Activated CD8-positive, alpha-beta T cell treated with anti-CD3 and anti-CD28 coated beads, Interleukin-2, amount 10 ng/mL, durations not matched to agents 7 days and 5 days (primary cell): ENCODE data around the gene TSPAN8. TPM values are rescaled to one million over a fixed set of nuclear protein-coding genes. Genes with fewer than 3 reads are reported as not detected.

Source experiments
- ATAC-seq: fragments of 150-1000 bp; cut with Tn5 transposase; one replicate; pipeline ENCODE4 v1.10.0; 2021; ENCODE audit warnings: moderate library complexity
- CTCF ChIA-PET: fragments of 350-600 bp; sonication (Branson Sonifier 250); formaldehyde crosslinking; loops from one replicate; lab custom pipeline; 2021; ENCODE audit warnings: antibody characterized with exemption; lab: Charles Lee
- POLR2A ChIA-PET: fragments of 350-600 bp; sonication (Branson Sonifier 250); formaldehyde crosslinking; loops from one replicate; lab custom pipeline; 2021; ENCODE audit warnings: antibody characterized with exemption; lab: Charles Lee
- DNase-seq: peaks from one replicate; pipeline ENCODE4 v3.0.0-alpha.2; 2020
- H3K27ac Mint-ChIP-seq: one replicate; pipeline ENCODE4 v1.8.0; 2021; ENCODE audit warnings: mild to moderate bottlenecking, mixed read lengths
- H3K27me3 Mint-ChIP-seq: one replicate; pipeline ENCODE4 v1.8.0; 2021; ENCODE audit warnings: low read depth, mixed read lengths
- H3K36me3 Mint-ChIP-seq: one replicate; pipeline ENCODE4 v1.8.0; 2021; ENCODE audit warnings: low read depth, mixed read lengths
- H3K4me1 Mint-ChIP-seq: one replicate; pipeline ENCODE4 v1.8.0; 2021; ENCODE audit warnings: low read depth, mixed read lengths
- H3K4me3 Mint-ChIP-seq: one replicate; pipeline ENCODE4 v1.8.0; 2021; ENCODE audit warnings: mild to moderate bottlenecking, mixed read lengths
- H3K9me3 Mint-ChIP-seq: one replicate; pipeline ENCODE4 v1.8.0; 2022; ENCODE audit warnings: mixed read lengths; ENCODE audit not compliant: insufficient read depth
- total RNA-seq, 2 experiments: library from RNA; stranded (reverse); gene quantifications; one replicate each; pipeline ENCODE4 v1.2.3, GENCODE V29; 2021

TSPAN8 gene
- not detected for total RNA-seq

GRCh38 chr12:71157601-71158233 lies at the start of gene TSPAN8:
TSPAN8 (minus strand) TSS chr12:71157999; CDS start chr12:71157678, 321 bp downstream.
- H3K4me1 Mint-ChIP-seq: no peaks in the 10 kb centered on the region
- no peak within 1 kb of the TSS for H3K4me3 Mint-ChIP-seq
- ATAC-seq (no peak), DNase-seq (no peak)
- ChIA-PET CTCF (no interaction called here), POLR2A (no interaction called here)
- no peak within 1 kb of the TSS for H3K27ac Mint-ChIP-seq
- H3K27me3 Mint-ChIP-seq: no peaks in the 10 kb centered on the region
- H3K9me3 Mint-ChIP-seq: no peaks in the 10 kb centered on the region
- no peaks in the 10 kb centered on the region for H3K36me3 Mint-ChIP-seq

GRCh38 chr12:71201136-71201679 lies 43.4 kb upstream of the TSPAN8 start:
- H3K36me3 Mint-ChIP-seq: no peaks in the 10 kb centered on the region
- POLR2A ChIA-PET: no interaction called here
- H3K27ac Mint-ChIP-seq: no peak overlapping the region
- DNase-seq: no peak
- no peaks in the 10 kb centered on the region for H3K9me3 Mint-ChIP-seq
- no peak overlapping the region for H3K4me3 Mint-ChIP-seq
- CTCF ChIA-PET: no interaction called here
- H3K27me3 Mint-ChIP-seq: no peaks in the 10 kb centered on the region
- no peak for ATAC-seq
- no peaks in the 10 kb centered on the region for H3K4me1 Mint-ChIP-seq

DNA sequence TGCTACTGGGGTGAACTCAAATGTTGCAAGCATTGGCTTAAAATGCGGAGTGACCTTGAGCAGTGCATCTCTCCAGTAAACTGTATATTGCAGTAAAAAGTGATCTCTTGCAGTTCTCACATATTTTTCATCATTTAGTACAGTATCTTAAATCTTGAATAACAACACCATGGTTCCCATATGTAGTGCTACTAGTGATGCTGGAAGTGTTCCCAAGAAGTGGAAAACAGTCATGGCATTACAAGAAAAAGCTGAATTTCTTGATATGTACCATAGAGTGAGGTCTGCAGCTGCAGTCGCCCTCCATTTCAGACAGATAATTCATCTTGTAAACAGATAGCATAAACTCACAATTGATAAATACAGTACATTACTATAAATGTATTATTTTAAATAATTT lies 42.9 kb upstream of the TSPAN8 start:
- Mint-ChIP-seq H3K27me3 (no peaks in the 10 kb centered on the region), H3K36me3 (no peaks in the 10 kb centered on the region), H3K27ac (no peak overlapping the region), H3K4me1 (no peaks in the 10 kb centered on the region), H3K4me3 (no peak overlapping the region), H3K9me3 (no peaks in the 10 kb centered on the region)
- ChIA-PET CTCF (no interaction called here), POLR2A (no interaction called here)
- ATAC-seq: no peak
- DNase-seq: no peak

DNA sequence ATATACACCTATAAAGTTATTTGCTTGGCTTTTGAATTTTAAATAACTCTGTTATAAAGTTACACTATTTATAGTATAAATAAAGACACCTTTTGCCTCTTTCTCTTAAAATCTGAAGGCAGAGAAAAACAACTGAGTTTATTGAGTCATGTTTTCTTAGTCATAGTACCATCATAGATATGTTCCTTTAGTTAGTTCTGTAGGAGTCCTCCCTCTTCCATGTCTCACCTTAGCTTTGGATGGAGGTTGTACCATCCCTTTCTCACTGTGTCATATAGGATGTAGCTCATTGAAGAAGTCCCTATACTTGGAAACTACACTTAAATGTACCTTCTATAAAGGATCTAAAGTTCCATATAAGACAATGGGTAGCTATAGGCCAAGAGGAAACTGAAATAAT lies 39.7 kb upstream of the TSPAN8 start:
- ATAC-seq (no peak), DNase-seq (no peak)
- no peak overlapping the region for H3K27ac Mint-ChIP-seq
- no peaks in the 10 kb centered on the region for H3K36me3 Mint-ChIP-seq
- no peaks in the 10 kb centered on the region for H3K27me3 Mint-ChIP-seq
- ChIA-PET CTCF (no interaction called here), POLR2A (no interaction called here)
- H3K9me3 Mint-ChIP-seq: no peaks in the 10 kb centered on the region
- H3K4me3 Mint-ChIP-seq: no peak overlapping the region
- H3K4me1 Mint-ChIP-seq: no peaks in the 10 kb centered on the region

DNA sequence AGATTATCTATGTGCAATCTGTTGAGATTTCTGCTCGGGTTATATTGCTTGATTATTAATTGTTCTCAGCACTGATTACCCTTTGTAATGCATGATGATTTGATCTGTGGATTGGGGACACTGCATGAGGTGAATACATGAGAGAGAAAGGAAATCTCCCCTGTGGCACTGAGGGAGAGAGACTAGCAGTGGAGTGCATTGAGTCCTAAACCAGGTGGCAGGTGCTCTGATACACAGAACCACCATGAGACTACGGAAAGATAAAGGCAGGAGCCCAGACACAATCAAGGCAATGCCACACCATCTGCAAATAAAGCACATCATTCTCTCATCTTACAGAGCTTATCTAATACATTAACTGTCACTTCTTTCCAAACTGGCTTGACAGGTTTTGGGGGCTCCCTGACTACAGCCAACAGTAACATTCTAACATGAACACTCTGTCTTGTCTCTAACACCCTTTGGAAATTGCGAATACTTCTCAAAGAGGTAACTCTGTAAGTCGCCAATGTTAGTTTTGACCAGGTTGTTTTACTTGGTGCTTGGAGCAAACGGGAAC lies 37.6 kb upstream of the TSPAN8 start:
- Mint-ChIP-seq H3K4me1 (no peaks in the 10 kb centered on the region), H3K27me3 (no peaks in the 10 kb centered on the region), H3K36me3 (no peaks in the 10 kb centered on the region), H3K27ac (no peak overlapping the region), H3K4me3 (no peak overlapping the region), H3K9me3 (no peaks in the 10 kb centered on the region)
- ATAC-seq: no peak
- DNase-seq: no peak
- POLR2A ChIA-PET: no interaction called here
- CTCF ChIA-PET: no interaction called here

DNA sequence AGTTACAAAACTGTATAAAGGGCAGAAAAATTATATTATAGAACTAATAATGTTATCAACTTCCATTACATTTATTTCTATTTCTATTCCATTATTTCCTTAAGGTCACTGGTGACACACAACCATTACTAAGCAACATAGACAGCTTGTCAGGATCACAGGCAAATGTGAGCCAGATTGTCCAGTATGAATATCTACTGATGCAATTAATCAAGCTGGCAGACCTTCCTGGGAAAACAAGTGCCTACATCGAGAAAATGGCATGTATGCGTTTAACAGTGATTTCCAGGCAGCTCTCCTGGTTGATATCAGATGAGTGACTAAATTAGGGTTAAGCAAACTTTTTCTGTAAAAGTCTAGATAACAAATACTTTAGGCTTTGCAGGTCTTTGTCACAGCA lies 36.9 kb upstream of the TSPAN8 start:
- no peak overlapping the region for H3K4me3 Mint-ChIP-seq
- ChIA-PET POLR2A (no interaction called here), CTCF (no interaction called here)
- H3K27ac Mint-ChIP-seq: no peak overlapping the region
- no peaks in the 10 kb centered on the region for H3K9me3 Mint-ChIP-seq
- no peaks in the 10 kb centered on the region for H3K36me3 Mint-ChIP-seq
- DNase-seq: no peak
- no peak for ATAC-seq
- no peaks in the 10 kb centered on the region for H3K4me1 Mint-ChIP-seq
- no peaks in the 10 kb centered on the region for H3K27me3 Mint-ChIP-seq

- Mint-ChIP-seq H3K4me1 (no peaks in the 10 kb centered on the region), H3K27me3 (no peaks in the 10 kb centered on the region), H3K27ac (no peak overlapping the region), H3K4me3 (no peak overlapping the region), H3K36me3 (no peaks in the 10 kb centered on the region), H3K9me3 (no peaks in the 10 kb centered on the region)
- DNase-seq: no peak
- ChIA-PET CTCF (no interaction called here), POLR2A (no interaction called here)
- ATAC-seq: no peak
Observed at GRCh38 chr12:71193041-71193440, 35.2 kb upstream of the TSPAN8 start.

GRCh38 chr12:71191509-71192196 lies 33.9 kb upstream of the TSPAN8 start:
- no peaks in the 10 kb centered on the region for H3K36me3 Mint-ChIP-seq
- no peaks in the 10 kb centered on the region for H3K4me1 Mint-ChIP-seq
- CTCF ChIA-PET: no interaction called here
- ATAC-seq (no peak), DNase-seq (no peak)
- POLR2A ChIA-PET: no interaction called here
- H3K27ac Mint-ChIP-seq: no peak overlapping the region
- H3K9me3 Mint-ChIP-seq: no peaks in the 10 kb centered on the region
- no peaks in the 10 kb centered on the region for H3K27me3 Mint-ChIP-seq
- H3K4me3 Mint-ChIP-seq: no peak overlapping the region

- CTCF ChIA-PET: no interaction called here
- POLR2A ChIA-PET: no interaction called here
- no peaks in the 10 kb centered on the region for H3K36me3 Mint-ChIP-seq
- H3K4me3 Mint-ChIP-seq: no peak overlapping the region
- no peaks in the 10 kb centered on the region for H3K4me1 Mint-ChIP-seq
- no peaks in the 10 kb centered on the region for H3K9me3 Mint-ChIP-seq
- no peak for ATAC-seq
- no peak for DNase-seq
- no peak overlapping the region for H3K27ac Mint-ChIP-seq
- no peaks in the 10 kb centered on the region for H3K27me3 Mint-ChIP-seq
Observed at GRCh38 chr12:71190822-71191221, 33.0 kb upstream of the TSPAN8 start.

DNA sequence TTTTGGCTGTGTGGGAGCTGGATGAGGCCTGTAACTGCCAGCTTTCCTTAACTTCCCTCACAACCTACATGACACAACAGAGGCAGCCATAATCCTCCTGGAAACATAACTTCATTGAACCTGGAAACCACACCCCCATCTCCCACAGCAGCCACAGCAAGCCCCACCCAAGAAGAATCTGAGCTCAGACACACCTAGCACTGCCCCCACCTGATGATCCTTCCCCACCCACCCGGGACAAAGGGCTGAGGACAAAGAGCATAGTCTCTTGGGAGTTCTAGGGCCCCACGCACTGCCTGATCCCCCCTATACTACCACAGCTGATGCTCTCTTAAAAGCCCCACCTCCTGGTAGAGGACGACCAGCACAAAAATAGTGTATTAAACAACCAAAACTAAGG lies 29.6 kb upstream of the TSPAN8 start:
- H3K27ac Mint-ChIP-seq: no peak overlapping the region
- no peaks in the 10 kb centered on the region for H3K27me3 Mint-ChIP-seq
- no peaks in the 10 kb centered on the region for H3K36me3 Mint-ChIP-seq
- H3K9me3 Mint-ChIP-seq: no peaks in the 10 kb centered on the region
- ATAC-seq: no peak
- H3K4me3 Mint-ChIP-seq: no peak overlapping the region
- H3K4me1 Mint-ChIP-seq: no peaks in the 10 kb centered on the region
- no peak for DNase-seq
- ChIA-PET POLR2A (no interaction called here), CTCF (no interaction called here)

DNA sequence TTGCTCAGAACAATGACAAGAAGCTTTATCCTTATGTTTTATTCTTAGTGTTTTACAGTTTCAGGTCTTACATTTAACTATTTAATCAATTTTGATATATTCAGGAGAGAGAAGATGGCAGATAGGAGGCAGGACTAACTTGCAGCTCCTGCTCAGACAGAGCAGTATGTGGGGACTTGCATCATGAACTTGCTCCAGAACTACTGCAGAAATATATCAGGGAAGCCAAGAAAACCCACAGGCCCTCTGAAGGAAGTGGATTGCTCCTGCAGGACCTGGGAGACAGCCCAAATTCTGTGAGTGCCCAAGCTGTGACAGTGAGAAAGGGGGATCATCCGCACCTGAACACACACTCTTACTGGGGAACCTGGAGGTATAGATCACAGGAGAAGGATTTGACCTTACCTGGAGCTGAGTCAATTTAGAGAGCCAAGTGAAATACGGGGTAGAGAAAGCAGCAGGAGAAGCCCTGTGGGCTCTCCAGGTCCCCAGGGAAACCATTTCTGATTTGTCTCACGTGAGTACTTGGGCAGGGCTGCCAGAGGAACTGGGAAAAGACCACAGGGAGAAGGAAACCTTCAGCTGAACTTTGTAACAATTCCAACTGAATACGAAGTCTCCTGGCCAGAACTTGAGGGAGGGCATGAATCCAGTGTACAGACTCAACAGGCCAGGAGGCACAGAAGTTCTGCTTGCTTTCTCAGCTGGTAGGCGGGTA lies 28.9 kb upstream of the TSPAN8 start:
- H3K4me1 Mint-ChIP-seq: no peaks in the 10 kb centered on the region
- no peak for ATAC-seq
- POLR2A ChIA-PET: no interaction called here

DNA sequence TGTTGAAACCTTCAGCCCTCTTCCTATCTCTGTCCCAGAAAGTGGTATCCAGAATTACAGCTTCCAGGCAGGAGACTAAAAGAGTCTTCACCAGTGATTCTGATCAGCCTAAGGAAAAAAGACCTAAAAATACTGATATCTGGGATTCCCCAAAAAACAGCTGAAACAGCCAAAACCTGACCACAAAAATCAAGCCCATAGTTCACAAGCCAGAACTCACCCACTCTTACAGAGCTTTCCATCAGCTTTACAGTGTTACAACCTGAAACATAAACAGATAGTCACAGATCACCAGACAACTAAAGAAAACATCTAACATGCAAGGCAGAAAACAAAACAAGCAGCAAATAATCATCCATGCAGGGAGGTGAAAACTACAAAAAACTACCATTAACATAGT lies 26.0 kb upstream of the TSPAN8 start:
- DNase-seq (no peak), ATAC-seq (no peak)
- Mint-ChIP-seq H3K4me1 (no peaks in the 10 kb centered on the region), H3K27ac (no peak overlapping the region), H3K36me3 (no peaks in the 10 kb centered on the region), H3K4me3 (no peak overlapping the region), H3K27me3 (no peaks in the 10 kb centered on the region), H3K9me3 (no peaks in the 10 kb centered on the region)
- CTCF ChIA-PET: no interaction called here
- POLR2A ChIA-PET: no interaction called here

More for the DNA sequence above, 28.9 kb upstream of the TSPAN8 start:
- Mint-ChIP-seq H3K4me3 (no peak overlapping the region), H3K36me3 (no peaks in the 10 kb centered on the region), H3K27me3 (no peaks in the 10 kb centered on the region), H3K27ac (no peak overlapping the region), H3K9me3 (no peaks in the 10 kb centered on the region)
- CTCF ChIA-PET: no interaction called here
- no peak for DNase-seq
